Measurements from ENCODE around the gene ASB1. TPM values are rescaled to one million over a fixed set of nuclear protein-coding genes. Genes with fewer than 3 reads are reported as not detected.

ASB1 gene
- total and polyA plus RNA-seq, 10 of the 15 experiments (the other 5 are each of a cell fraction or from before 2014, with no cell fraction given): 5.2 to 31.2 (median 25.8) TPM

DNA sequence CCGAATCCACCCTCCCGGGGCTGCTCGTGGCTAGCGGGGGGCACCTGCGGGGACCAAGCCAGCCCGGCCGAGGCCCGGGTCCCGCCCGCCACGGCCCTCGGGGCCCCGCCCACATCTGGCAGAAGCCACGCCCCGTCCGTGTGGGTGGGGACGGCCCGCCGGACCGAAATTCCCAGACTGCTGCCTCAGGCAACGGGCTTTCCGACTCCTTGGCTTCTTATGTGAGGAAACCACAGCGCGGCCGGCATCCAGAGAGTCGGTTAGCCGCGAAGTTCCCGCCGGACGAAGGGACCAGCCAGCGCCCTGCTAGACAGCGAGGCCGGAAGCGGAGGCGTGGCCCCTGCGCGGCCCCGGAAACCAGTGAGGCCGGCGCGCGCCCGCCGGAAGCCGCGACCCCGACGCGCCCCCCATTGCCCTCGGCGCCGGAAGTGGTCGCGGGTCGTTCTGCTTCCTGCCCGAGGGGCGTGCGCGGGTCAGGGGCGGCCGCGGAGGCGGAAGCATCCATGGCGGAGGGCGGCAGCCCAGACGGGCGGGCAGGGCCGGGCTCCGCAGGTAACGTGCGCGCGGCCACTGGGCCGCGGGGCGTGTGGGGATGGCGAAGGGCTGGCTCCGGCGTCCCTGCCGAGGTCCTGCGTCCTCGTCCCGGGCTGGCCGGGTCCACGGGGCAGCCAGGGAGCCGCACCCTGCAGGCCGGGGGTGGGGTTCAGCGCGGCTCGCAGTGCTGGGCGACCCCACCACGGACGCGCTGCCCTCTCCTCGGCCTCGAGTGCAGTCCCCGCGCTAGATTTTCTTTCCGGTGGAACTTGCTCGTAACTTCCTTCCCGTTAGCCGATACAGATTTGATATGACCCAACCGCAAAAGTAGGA lies at the start of gene ASB1 (continued):
- TF ChIP-seq, protein P1, sequence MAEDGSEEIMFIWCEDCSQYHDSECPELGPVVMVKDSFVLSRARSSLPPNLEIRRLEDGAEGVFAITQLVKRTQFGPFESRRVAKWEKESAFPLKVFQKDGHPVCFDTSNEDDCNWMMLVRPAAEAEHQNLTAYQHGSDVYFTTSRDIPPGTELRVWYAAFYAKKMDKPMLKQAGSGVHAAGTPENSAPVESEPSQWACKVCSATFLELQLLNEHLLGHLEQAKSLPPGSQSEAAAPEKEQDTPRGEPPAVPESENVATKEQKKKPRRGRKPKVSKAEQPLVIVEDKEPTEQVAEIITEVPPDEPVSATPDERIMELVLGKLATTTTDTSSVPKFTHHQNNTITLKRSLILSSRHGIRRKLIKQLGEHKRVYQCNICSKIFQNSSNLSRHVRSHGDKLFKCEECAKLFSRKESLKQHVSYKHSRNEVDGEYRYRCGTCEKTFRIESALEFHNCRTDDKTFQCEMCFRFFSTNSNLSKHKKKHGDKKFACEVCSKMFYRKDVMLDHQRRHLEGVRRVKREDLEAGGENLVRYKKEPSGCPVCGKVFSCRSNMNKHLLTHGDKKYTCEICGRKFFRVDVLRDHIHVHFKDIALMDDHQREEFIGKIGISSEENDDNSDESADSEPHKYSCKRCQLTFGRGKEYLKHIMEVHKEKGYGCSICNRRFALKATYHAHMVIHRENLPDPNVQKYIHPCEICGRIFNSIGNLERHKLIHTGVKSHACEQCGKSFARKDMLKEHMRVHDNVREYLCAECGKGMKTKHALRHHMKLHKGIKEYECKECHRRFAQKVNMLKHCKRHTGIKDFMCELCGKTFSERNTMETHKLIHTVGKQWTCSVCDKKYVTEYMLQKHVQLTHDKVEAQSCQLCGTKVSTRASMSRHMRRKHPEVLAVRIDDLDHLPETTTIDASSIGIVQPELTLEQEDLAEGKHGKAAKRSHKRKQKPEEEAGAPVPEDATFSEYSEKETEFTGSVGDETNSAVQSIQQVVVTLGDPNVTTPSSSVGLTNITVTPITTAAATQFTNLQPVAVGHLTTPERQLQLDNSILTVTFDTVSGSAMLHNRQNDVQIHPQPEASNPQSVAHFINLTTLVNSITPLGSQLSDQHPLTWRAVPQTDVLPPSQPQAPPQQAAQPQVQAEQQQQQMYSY (CRISPR knock-in tag; IDR thresholded peaks at IDR 0.05): no peak
- TF ChIP-seq ATF7 (IDR thresholded peaks at IDR 0.05; ENCODE audit: low read depth) (no peak), PAX8 (IDR thresholded peaks at IDR 0.05) (no peak), SIX5 (IDR thresholded peaks at IDR 0.05; ENCODE audit: low read depth, low read length, severe bottlenecking) (no peak), NRF1 (conservative IDR thresholded peaks at IDR 0.05; ENCODE audit: low read depth, low read length) (no peak), SUPT20H (IDR thresholded peaks at IDR 0.05; ENCODE audit: borderline replicate concordance, control insufficient read depth, low read depth, low read length) (no peak), ZZZ3 (IDR thresholded peaks at IDR 0.05; ENCODE audit: control insufficient read depth, insufficient read length, low read depth) (no peak), NBN (IDR thresholded peaks at IDR 0.05) (no peak; the same call in 1 of the 2 replicates), RELA (IDR thresholded peaks at IDR 0.05; ENCODE audit: borderline replicate concordance, partially characterized antibody) (peak; percentile 51), SMAD5 (IDR thresholded peaks at IDR 0.05; ENCODE audit: low read depth) (peak; percentile 90), HDAC6 (IDR thresholded peaks at IDR 0.05; ENCODE audit: unreplicated experiment) (no peak), BCLAF1 (IDR thresholded peaks at IDR 0.05) (0 out of 2 replicates have a peak, but pooled peaks have one; percentile 52), MYC (IDR thresholded peaks at IDR 0.05; ENCODE audit: insufficient read depth, insufficient read length, insufficient replicate concordance, low read length, severe bottlenecking) (peak; percentile 55), IKZF2 (IDR thresholded peaks at IDR 0.05) (peak; percentile 19 to 49; a peak in 1 of 4 replicates), DPF2 (IDR thresholded peaks at IDR 0.05) (peak; percentile 89), CBFB (IDR thresholded peaks at IDR 0.05; ENCODE audit: low read depth) (peak; percentile 45; the same call in 1 of the 2 replicates)
- TF ChIP-seq, protein P2, sequence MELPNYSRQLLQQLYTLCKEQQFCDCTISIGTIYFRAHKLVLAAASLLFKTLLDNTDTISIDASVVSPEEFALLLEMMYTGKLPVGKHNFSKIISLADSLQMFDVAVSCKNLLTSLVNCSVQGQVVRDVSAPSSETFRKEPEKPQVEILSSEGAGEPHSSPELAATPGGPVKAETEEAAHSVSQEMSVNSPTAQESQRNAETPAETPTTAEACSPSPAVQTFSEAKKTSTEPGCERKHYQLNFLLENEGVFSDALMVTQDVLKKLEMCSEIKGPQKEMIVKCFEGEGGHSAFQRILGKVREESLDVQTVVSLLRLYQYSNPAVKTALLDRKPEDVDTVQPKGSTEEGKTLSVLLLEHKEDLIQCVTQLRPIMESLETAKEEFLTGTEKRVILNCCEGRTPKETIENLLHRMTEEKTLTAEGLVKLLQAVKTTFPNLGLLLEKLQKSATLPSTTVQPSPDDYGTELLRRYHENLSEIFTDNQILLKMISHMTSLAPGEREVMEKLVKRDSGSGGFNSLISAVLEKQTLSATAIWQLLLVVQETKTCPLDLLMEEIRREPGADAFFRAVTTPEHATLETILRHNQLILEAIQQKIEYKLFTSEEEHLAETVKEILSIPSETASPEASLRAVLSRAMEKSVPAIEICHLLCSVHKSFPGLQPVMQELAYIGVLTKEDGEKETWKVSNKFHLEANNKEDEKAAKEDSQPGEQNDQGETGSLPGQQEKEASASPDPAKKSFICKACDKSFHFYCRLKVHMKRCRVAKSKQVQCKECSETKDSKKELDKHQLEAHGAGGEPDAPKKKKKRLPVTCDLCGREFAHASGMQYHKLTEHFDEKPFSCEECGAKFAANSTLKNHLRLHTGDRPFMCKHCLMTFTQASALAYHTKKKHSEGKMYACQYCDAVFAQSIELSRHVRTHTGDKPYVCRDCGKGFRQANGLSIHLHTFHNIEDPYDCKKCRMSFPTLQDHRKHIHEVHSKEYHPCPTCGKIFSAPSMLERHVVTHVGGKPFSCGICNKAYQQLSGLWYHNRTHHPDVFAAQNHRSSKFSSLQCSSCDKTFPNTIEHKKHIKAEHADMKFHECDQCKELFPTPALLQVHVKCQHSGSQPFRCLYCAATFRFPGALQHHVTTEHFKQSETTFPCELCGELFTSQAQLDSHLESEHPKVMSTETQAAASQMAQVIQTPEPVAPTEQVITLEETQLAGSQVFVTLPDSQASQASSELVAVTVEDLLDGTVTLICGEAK (IDR thresholded peaks at IDR 0.05; ENCODE audit: borderline replicate concordance): peak; percentile 57; the same call in 1 of the 2 replicates

Data from GM12878 (cell line).